Neuronal stem cell (in vitro differentiated cells): ENCODE results near the gene STK11IP.

Experiments used
- DNase-seq: peaks from one replicate; pipeline ENCODE4 v3.0.0-alpha.2; 2013; ENCODE audit warnings: low spot score
- H2AFZ ChIP-seq: one replicate; pipeline ENCODE4 v1.6.1; 2013; ENCODE audit warnings: mild to moderate bottlenecking, low read length, inconsistent platforms
- H2AK5ac ChIP-seq: 2 replicates; pipeline ENCODE4 v1.6.1; 2013; ENCODE audit warnings: low read depth, mild to moderate bottlenecking, inconsistent platforms, low read length, moderate library complexity, mixed read lengths
- H2BK120ac ChIP-seq: 2 replicates; pipeline ENCODE4 v1.6.1; 2013; ENCODE audit warnings: low read depth, mild to moderate bottlenecking, inconsistent platforms, low read length, moderate library complexity, mixed read lengths
- H2BK12ac ChIP-seq: one replicate; pipeline ENCODE4 v1.6.1; 2013; ENCODE audit warnings: low read length, inconsistent platforms
- H2BK15ac ChIP-seq: 2 replicates; pipeline ENCODE4 v1.6.1; 2013; ENCODE audit warnings: mild to moderate bottlenecking, low read length, inconsistent platforms, mixed read lengths
- H2BK5ac ChIP-seq: one replicate; pipeline ENCODE4 v1.6.1; 2013; ENCODE audit warnings: inconsistent platforms, mild to moderate bottlenecking, low read length, moderate library complexity
- H3K14ac ChIP-seq: one replicate; pipeline ENCODE4 v1.6.1; 2013; ENCODE audit warnings: low read length, inconsistent platforms
- H3K18ac ChIP-seq: 2 replicates; pipeline ENCODE4 v1.6.1; 2013; ENCODE audit warnings: low read length, inconsistent platforms
- H3K23ac ChIP-seq: 2 replicates; pipeline ENCODE4 v1.6.1; 2013; ENCODE audit warnings: low read depth, mild to moderate bottlenecking, mixed read lengths, low read length, inconsistent platforms; ENCODE audit not compliant: poor library complexity
- H3K27ac ChIP-seq: replicated peaks from 3 replicates; pipeline ENCODE4 v1.5.1; 2013; ENCODE audit warnings: low read length, inconsistent platforms
- H3K27me3 ChIP-seq, 3 experiments: 2 replicates each; pipeline ENCODE4 v1.6.1; 2013; ENCODE audit warnings: low read length in 3 of 3, mild to moderate bottlenecking in 2 of 3, inconsistent platforms in 1 of 3, low read depth in 1 of 3, mixed read lengths in 1 of 3, moderate library complexity in 1 of 3; ENCODE audit not compliant: control insufficient read depth in 3 of 3, insufficient read depth in 3 of 3
- H3K36me3 ChIP-seq, 2 donors: replicated peaks in 1 of 2; 2 replicates each; pipeline ENCODE4 v1.6.1; 2013; ENCODE audit warnings: low read length in 2 of 2; ENCODE audit not compliant: control insufficient read depth in 2 of 2, insufficient read depth in 2 of 2
- H3K4ac ChIP-seq: 2 replicates; pipeline ENCODE4 v1.6.1; 2013; ENCODE audit warnings: inconsistent platforms, mild to moderate bottlenecking, low read length, moderate library complexity
- H3K4me1 ChIP-seq, 2 donors: 1 replicate in 1 of 2; 2 replicates in 1 of 2; pipeline ENCODE4 v1.6.1; 2013; ENCODE audit warnings: low read length in 2 of 2, low read depth in 1 of 2; ENCODE audit not compliant: control insufficient read depth in 2 of 2, insufficient read depth in 1 of 2
- H3K4me2 ChIP-seq: one replicate; pipeline ENCODE4 v1.6.1; 2013; ENCODE audit warnings: mild to moderate bottlenecking, low read length, inconsistent platforms; ENCODE audit not compliant: insufficient read depth, poor library complexity, severe bottlenecking
- H3K4me3 ChIP-seq, 2 donors: 2 replicates each; pipeline ENCODE4 v1.5.1; 2013; ENCODE audit warnings: low read length in 2 of 2, mild to moderate bottlenecking in 2 of 2, inconsistent platforms in 1 of 2, moderate library complexity in 1 of 2
- H3K79me1 ChIP-seq: one replicate; pipeline ENCODE4 v1.6.1; 2013; ENCODE audit warnings: low read depth, mild to moderate bottlenecking, inconsistent platforms, low read length, moderate library complexity
- H3K9ac ChIP-seq: one replicate; pipeline ENCODE4 v1.6.1; 2013; ENCODE audit warnings: mild to moderate bottlenecking, low read depth, low read length, inconsistent platforms; ENCODE audit not compliant: poor library complexity
- H3K9me3 ChIP-seq, 2 donors: replicated peaks in 1 of 2; 2 replicates each; pipeline versions ENCODE3 to v1.6.1; 2013; ENCODE audit warnings: low read length in 2 of 2, mild to moderate bottlenecking in 2 of 2, inconsistent platforms in 1 of 2, low read depth in 1 of 2, mixed read lengths in 1 of 2, moderate library complexity in 1 of 2; ENCODE audit not compliant: control insufficient read depth in 2 of 2, insufficient read depth in 1 of 2
- H4K8ac ChIP-seq: one replicate; pipeline ENCODE4 v1.6.1; 2013; ENCODE audit warnings: low read depth, mild to moderate bottlenecking, inconsistent platforms, low read length, moderate library complexity
- H4K91ac ChIP-seq: one replicate; pipeline ENCODE4 v1.6.1; 2013; ENCODE audit warnings: low read length, low read depth, mild to moderate bottlenecking, inconsistent platforms; ENCODE audit not compliant: poor library complexity
- WGBS, 2 donors: extraction: QIAGEN DNeasy Blood & Tissue Kit; methylation state at CpG; one replicate each; pipeline ENCODE4 v1.1.7; 2013; ENCODE audit warnings: missing lambda C conversion rate in 2 of 2, mixed read lengths in 1 of 2; ENCODE audit not compliant: insufficient read length in 2 of 2, insufficient replicate concordance in 1 of 2; ENCODE audit errors: extremely low coverage in 2 of 2; 5-methylcytosine and 5-hydroxymethylcytosine counted together

The STK11IP gene

GRCh38 chr2:219616550-219616949, 18.9 kb downstream of the STK11IP start:
- Histone ChIP-seq H3K18ac (no peak overlapping the region), H3K36me3 (peaks cover 2 to 25% of the 10 kb centered on the region in 2 donors), H2AFZ (no peak overlapping the region), H3K14ac (no peak overlapping the region), H2BK12ac (no peak overlapping the region), H2AK5ac (no peak overlapping the region), H2BK5ac (no peak overlapping the region), H3K9ac (no peak overlapping the region), H3K4ac (no peak overlapping the region), H2BK120ac (no peak overlapping the region), H3K27me3 (peaks cover 0 to 6% (median 0%) of the 10 kb centered on the region in 3 experiments), H3K4me3 (no peak overlapping the region), H3K4me1 (no peaks in the 10 kb centered on the region), H3K23ac (no peak overlapping the region), H3K79me1 (no peaks in the 10 kb centered on the region), H3K9me3 (no peaks in the 10 kb centered on the region), H3K27ac (no peak overlapping the region), H3K4me2 (no peak overlapping the region), H4K8ac (no peak overlapping the region), H2BK15ac (no peak overlapping the region), H4K91ac (no peak overlapping the region)
- no CpG with 5 or more reads among the region's 4 CpGs for WGBS, 2 donors
- no peak for DNase-seq

GRCh38 chr2:219618733-219619122, 21.1 kb downstream of the STK11IP start:
- no peaks in the 10 kb centered on the region for H3K9me3 ChIP-seq
- H3K9ac ChIP-seq: no peak overlapping the region
- no peak overlapping the region for H2AK5ac ChIP-seq
- no peak overlapping the region for H4K8ac ChIP-seq
- no peaks in the 10 kb centered on the region for H3K79me1 ChIP-seq
- no peak overlapping the region for H3K4ac ChIP-seq
- H3K23ac ChIP-seq: no peak overlapping the region
- no peak overlapping the region for H2BK12ac ChIP-seq
- no peaks in the 10 kb centered on the region for H3K4me1 ChIP-seq
- no peak overlapping the region for H2BK120ac ChIP-seq
- peaks cover 2 to 17% of the 10 kb centered on the region in 2 donors for H3K36me3 ChIP-seq
- no peak overlapping the region for H3K4me2 ChIP-seq
- no peak overlapping the region for H2BK15ac ChIP-seq
- no peak for DNase-seq
- WGBS, 2 donors: no CpG with 5 or more reads among the region's 3 CpGs
- H3K14ac ChIP-seq: no peak overlapping the region
- no peak overlapping the region for H3K27ac ChIP-seq
- H4K91ac ChIP-seq: no peak overlapping the region
- no peak overlapping the region for H3K18ac ChIP-seq
- no peak overlapping the region for H2BK5ac ChIP-seq
- peaks cover 0 to 24% (median 0%) of the 10 kb centered on the region in 3 experiments for H3K27me3 ChIP-seq
- no peak overlapping the region for H3K4me3 ChIP-seq
- no peak overlapping the region for H2AFZ ChIP-seq

GRCh38 chr2:219619235-219619634, 21.6 kb downstream of the STK11IP start:
- Histone ChIP-seq H2BK15ac (no peak overlapping the region), H2BK12ac (no peak overlapping the region), H3K18ac (no peak overlapping the region), H2AFZ (no peak overlapping the region), H3K36me3 (peaks cover 2 to 14% of the 10 kb centered on the region in 2 donors), H3K4ac (no peak overlapping the region), H4K91ac (no peak overlapping the region), H3K23ac (no peak overlapping the region), H3K9me3 (no peaks in the 10 kb centered on the region), H3K4me1 (no peaks in the 10 kb centered on the region), H2BK5ac (no peak overlapping the region), H3K79me1 (no peaks in the 10 kb centered on the region), H4K8ac (no peak overlapping the region), H3K27ac (no peak overlapping the region), H2BK120ac (no peak overlapping the region), H2AK5ac (no peak overlapping the region), H3K27me3 (peaks cover 0 to 29% (median 0%) of the 10 kb centered on the region in 3 experiments), H3K9ac (no peak overlapping the region), H3K14ac (no peak overlapping the region), H3K4me2 (no peak overlapping the region), H3K4me3 (no peak overlapping the region)
- DNase-seq: no peak
- WGBS, 2 donors: no CpG with 5 or more reads among the region's 4 CpGs

- Histone ChIP-seq H2BK15ac (no peak overlapping the region), H3K9me3 (no peaks in the 10 kb centered on the region), H2BK120ac (no peak overlapping the region), H3K36me3 (peaks cover 2 to 8% of the 10 kb centered on the region in 2 donors), H2BK12ac (no peak overlapping the region), H3K79me1 (no peaks in the 10 kb centered on the region), H2AK5ac (no peak overlapping the region), H2BK5ac (no peak overlapping the region), H3K14ac (no peak overlapping the region), H3K27ac (no peak overlapping the region), H2AFZ (no peak overlapping the region), H3K4ac (no peak overlapping the region), H3K27me3 (peaks cover 0 to 42% (median 0%) of the 10 kb centered on the region in 3 experiments), H3K4me1 (no peaks in the 10 kb centered on the region), H4K91ac (no peak overlapping the region), H3K9ac (no peak overlapping the region), H3K18ac (no peak overlapping the region), H3K23ac (no peak overlapping the region), H3K4me2 (no peak overlapping the region), H4K8ac (no peak overlapping the region), H3K4me3 (no peak overlapping the region)
- WGBS, 2 donors: no CpG with 5 or more reads among the region's 6 CpGs
- DNase-seq: no peak
Observed at GRCh38 chr2:219620546-219620945, 22.9 kb downstream of the STK11IP start.
